GM23338 (cell line): ENCODE data around the gene NFKBIZ.

Experiments
- CREB1 ChIP-seq: fragments of 250-450 bp; sonication (Bioruptor Pico); IDR thresholded peaks from 2 replicates; pipeline ENCODE4 v1.5.0; 2020; ENCODE audit warnings: low read depth, mild to moderate bottlenecking, moderate library complexity
- EZH2 ChIP-seq: fragments of 200-600 bp; sonication (generic); IDR thresholded peaks from one replicate; pipeline ENCODE4 v1.8.0; 2017; ENCODE audit warnings: antibody characterized with exemption, mild to moderate bottlenecking, low read depth; ENCODE audit not compliant: unreplicated experiment
- EZH2phosphoT487 ChIP-seq: fragments of 200-600 bp; sonication (generic); IDR thresholded peaks from one replicate; pipeline ENCODE4 v1.8.1; 2018; ENCODE audit warnings: antibody characterized with exemption; ENCODE audit not compliant: unreplicated experiment
- JUNB ChIP-seq: IDR thresholded peaks from one replicate; pipeline ENCODE4 v1.6.1; 2016; ENCODE audit warnings: antibody characterized with exemption; ENCODE audit not compliant: unreplicated experiment
- POLR2AphosphoS5 ChIP-seq: IDR thresholded peaks from 2 replicates; pipeline ENCODE4 v1.6.1; 2016; ENCODE audit warnings: antibody characterized with exemption, low read depth
- STAT1 ChIP-seq: IDR thresholded peaks from one replicate; pipeline ENCODE4 v1.6.1; 2016; ENCODE audit warnings: antibody characterized with exemption; ENCODE audit not compliant: unreplicated experiment
- TF ChIP-seq, protein P1 (sequence below): IDR thresholded peaks from one replicate; pipeline ENCODE4 v1.6.1; 2018; ENCODE audit warnings: antibody characterized with exemption; ENCODE audit not compliant: unreplicated experiment
- TF ChIP-seq, protein P2 (sequence below), 2 experiments: fragments of 200-600 bp in 1 of 2; sonication (generic) in 1 of 2; conservative IDR thresholded peaks; 2 replicates each; pipeline versions ENCODE4 v1.5.1 to v1.6.1; 2016 to 2017; ENCODE audit warnings: antibody characterized with exemption in 2 of 2, low read depth in 2 of 2, mild to moderate bottlenecking in 2 of 2, moderate library complexity in 1 of 2
- TF ChIP-seq, protein P3 (sequence below): fragments of 250-450 bp; sonication (Bioruptor Pico); IDR thresholded peaks from 2 replicates; pipeline ENCODE4 v1.5.0; 2020; ENCODE audit warnings: mild to moderate bottlenecking, moderate library complexity
- TF ChIP-seq, protein P4 (sequence below): IDR thresholded peaks from 2 replicates; pipeline ENCODE4 v1.6.1; 2016; ENCODE audit warnings: antibody characterized with exemption

DNA sequence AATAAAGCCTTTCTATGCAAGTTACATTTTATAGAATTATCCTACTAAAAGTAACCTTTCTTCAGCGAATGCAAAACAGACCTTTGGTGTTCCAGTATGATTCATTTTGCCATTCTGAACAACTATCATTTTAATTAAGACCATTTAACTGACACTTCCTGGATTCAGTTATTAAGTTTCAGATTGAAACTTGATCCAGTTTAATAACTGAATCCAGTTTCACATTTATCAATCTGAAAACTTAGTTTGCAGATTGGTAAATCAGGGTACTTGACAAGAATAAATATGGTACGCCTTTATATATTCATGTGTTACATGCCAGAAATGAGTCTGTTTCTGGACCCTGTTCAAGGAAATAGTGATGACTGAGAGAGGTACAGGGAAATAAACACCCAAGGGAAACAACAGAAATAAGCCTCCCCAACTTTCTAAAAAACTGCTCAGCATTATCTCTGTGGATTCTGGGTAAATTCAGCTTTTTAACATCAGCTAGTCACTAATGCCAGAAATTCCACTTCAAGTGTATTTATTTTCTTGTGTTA is 23.3 kb upstream of the NFKBIZ start:
- TF ChIP-seq, protein P1, sequence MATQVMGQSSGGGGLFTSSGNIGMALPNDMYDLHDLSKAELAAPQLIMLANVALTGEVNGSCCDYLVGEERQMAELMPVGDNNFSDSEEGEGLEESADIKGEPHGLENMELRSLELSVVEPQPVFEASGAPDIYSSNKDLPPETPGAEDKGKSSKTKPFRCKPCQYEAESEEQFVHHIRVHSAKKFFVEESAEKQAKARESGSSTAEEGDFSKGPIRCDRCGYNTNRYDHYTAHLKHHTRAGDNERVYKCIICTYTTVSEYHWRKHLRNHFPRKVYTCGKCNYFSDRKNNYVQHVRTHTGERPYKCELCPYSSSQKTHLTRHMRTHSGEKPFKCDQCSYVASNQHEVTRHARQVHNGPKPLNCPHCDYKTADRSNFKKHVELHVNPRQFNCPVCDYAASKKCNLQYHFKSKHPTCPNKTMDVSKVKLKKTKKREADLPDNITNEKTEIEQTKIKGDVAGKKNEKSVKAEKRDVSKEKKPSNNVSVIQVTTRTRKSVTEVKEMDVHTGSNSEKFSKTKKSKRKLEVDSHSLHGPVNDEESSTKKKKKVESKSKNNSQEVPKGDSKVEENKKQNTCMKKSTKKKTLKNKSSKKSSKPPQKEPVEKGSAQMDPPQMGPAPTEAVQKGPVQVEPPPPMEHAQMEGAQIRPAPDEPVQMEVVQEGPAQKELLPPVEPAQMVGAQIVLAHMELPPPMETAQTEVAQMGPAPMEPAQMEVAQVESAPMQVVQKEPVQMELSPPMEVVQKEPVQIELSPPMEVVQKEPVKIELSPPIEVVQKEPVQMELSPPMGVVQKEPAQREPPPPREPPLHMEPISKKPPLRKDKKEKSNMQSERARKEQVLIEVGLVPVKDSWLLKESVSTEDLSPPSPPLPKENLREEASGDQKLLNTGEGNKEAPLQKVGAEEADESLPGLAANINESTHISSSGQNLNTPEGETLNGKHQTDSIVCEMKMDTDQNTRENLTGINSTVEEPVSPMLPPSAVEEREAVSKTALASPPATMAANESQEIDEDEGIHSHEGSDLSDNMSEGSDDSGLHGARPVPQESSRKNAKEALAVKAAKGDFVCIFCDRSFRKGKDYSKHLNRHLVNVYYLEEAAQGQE = no peak
- TF ChIP-seq EZH2 (no peak), POLR2AphosphoS5 (no peak), STAT1 (no peak), EZH2phosphoT487 (no peak), JUNB (no peak), CREB1 (CRISPR knock-in tag) (no peak)
- TF ChIP-seq, protein P2, sequence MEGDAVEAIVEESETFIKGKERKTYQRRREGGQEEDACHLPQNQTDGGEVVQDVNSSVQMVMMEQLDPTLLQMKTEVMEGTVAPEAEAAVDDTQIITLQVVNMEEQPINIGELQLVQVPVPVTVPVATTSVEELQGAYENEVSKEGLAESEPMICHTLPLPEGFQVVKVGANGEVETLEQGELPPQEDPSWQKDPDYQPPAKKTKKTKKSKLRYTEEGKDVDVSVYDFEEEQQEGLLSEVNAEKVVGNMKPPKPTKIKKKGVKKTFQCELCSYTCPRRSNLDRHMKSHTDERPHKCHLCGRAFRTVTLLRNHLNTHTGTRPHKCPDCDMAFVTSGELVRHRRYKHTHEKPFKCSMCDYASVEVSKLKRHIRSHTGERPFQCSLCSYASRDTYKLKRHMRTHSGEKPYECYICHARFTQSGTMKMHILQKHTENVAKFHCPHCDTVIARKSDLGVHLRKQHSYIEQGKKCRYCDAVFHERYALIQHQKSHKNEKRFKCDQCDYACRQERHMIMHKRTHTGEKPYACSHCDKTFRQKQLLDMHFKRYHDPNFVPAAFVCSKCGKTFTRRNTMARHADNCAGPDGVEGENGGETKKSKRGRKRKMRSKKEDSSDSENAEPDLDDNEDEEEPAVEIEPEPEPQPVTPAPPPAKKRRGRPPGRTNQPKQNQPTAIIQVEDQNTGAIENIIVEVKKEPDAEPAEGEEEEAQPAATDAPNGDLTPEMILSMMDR (conservative IDR thresholded peaks at IDR 0.05; ENCODE audit: low read depth in 2 of 2) = no peak
- TF ChIP-seq, protein P3, sequence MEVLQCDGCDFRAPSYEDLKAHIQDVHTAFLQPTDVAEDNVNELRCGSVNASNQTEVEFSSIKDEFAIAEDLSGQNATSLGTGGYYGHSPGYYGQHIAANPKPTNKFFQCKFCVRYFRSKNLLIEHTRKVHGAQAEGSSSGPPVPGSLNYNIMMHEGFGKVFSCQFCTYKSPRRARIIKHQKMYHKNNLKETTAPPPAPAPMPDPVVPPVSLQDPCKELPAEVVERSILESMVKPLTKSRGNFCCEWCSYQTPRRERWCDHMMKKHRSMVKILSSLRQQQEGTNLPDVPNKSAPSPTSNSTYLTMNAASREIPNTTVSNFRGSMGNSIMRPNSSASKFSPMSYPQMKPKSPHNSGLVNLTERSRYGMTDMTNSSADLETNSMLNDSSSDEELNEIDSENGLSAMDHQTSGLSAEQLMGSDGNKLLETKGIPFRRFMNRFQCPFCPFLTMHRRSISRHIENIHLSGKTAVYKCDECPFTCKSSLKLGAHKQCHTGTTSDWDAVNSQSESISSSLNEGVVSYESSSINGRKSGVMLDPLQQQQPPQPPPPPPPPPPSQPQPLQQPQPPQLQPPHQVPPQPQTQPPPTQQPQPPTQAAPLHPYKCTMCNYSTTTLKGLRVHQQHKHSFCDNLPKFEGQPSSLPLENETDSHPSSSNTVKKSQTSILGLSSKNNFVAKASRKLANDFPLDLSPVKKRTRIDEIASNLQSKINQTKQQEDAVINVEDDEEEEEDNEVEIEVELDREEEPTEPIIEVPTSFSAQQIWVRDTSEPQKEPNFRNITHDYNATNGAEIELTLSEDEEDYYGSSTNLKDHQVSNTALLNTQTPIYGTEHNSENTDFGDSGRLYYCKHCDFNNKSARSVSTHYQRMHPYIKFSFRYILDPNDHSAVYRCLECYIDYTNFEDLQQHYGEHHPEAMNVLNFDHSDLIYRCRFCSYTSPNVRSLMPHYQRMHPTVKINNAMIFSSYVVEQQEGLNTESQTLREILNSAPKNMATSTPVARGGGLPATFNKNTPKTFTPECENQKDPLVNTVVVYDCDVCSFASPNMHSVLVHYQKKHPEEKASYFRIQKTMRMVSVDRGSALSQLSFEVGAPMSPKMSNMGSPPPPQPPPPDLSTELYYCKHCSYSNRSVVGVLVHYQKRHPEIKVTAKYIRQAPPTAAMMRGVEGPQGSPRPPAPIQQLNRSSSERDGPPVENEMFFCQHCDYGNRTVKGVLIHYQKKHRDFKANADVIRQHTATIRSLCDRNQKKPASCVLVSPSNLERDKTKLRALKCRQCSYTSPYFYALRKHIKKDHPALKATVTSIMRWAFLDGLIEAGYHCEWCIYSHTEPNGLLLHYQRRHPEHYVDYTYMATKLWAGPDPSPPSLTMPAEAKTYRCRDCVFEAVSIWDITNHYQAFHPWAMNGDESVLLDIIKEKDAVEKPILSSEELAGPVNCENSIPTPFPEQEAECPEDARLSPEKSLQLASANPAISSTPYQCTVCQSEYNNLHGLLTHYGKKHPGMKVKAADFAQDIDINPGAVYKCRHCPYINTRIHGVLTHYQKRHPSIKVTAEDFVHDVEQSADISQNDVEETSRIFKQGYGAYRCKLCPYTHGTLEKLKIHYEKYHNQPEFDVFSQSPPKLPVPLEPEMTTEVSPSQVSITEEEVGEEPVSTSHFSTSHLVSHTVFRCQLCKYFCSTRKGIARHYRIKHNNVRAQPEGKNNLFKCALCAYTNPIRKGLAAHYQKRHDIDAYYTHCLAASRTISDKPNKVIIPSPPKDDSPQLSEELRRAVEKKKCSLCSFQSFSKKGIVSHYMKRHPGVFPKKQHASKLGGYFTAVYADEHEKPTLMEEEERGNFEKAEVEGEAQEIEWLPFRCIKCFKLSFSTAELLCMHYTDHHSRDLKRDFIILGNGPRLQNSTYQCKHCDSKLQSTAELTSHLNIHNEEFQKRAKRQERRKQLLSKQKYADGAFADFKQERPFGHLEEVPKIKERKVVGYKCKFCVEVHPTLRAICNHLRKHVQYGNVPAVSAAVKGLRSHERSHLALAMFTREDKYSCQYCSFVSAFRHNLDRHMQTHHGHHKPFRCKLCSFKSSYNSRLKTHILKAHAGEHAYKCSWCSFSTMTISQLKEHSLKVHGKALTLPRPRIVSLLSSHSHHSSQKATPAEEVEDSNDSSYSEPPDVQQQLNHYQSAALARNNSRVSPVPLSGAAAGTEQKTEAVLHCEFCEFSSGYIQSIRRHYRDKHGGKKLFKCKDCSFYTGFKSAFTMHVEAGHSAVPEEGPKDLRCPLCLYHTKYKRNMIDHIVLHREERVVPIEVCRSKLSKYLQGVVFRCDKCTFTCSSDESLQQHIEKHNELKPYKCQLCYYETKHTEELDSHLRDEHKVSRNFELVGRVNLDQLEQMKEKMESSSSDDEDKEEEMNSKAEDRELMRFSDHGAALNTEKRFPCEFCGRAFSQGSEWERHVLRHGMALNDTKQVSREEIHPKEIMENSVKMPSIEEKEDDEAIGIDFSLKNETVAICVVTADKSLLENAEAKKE (CRISPR knock-in tag) = no peak
- TF ChIP-seq, protein P4, sequence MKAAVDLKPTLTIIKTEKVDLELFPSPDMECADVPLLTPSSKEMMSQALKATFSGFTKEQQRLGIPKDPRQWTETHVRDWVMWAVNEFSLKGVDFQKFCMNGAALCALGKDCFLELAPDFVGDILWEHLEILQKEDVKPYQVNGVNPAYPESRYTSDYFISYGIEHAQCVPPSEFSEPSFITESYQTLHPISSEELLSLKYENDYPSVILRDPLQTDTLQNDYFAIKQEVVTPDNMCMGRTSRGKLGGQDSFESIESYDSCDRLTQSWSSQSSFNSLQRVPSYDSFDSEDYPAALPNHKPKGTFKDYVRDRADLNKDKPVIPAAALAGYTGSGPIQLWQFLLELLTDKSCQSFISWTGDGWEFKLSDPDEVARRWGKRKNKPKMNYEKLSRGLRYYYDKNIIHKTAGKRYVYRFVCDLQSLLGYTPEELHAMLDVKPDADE = no peak
